CD4-positive, alpha-beta T cell treated with Interleukin-4 for 4 hours (primary cell): ENCODE results near the gene DCAKD.
"Not testable (repeated sequence)": the region's sequence is repeated elsewhere in the genome, so short reads cannot be mapped to it uniquely, and the experiment has no call there.

Source experiments
- DNase-seq: peaks from one replicate; pipeline ENCODE4 v3.0.0-alpha.2; 2020

DCAKD gene

DNA sequence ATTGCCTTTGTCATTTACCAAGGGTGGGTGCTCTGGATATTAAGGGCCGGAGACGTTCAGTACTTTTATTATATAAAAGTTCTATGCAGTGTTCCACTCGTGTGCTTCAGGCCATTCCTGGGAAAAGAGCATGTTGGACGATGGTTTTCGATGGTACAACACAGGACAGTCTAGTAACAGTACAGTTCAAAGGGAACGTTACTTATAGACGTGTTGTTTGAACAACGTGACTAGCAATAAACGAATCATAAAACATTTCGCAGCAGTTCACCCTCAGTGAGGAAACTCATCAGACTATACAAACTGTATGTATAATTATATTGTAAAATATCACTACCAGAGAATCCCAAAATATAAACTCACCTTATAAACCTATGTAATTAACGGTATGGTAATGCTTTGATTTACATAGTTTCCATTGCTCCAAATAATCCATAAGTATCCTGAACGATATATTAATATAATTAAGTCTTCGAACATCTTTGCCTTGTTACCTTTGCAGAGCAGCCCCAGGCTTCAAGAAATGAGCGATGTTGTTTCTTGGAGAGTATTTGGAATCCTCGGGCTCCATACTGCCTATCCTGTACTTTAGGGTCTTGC is 10.3 kb upstream of the DCAKD start:
- no peak for DNase-seq

- peak; percentile 99 for DNase-seq
Observed at GRCh38 chr17:45060797-45061605, 9.6 kb upstream of the DCAKD start, which contains the start of gene NMT1. Gene NMT1 (plus strand): TSS chr17:45061317. CDS start chr17:45061330, 13 bp downstream.

GRCh38 chr17:45060382-45060796 is 9.0 kb upstream of the DCAKD start:
- DNase-seq: no peak

GRCh38 chr17:45052052-45052772 is 780 bp upstream of the DCAKD start:
- DNase-seq: peak; percentile 52

GRCh38 chr17:45051720-45052051 is 254 bp upstream of the DCAKD start:
- not testable (repeated sequence) for DNase-seq

DNA sequence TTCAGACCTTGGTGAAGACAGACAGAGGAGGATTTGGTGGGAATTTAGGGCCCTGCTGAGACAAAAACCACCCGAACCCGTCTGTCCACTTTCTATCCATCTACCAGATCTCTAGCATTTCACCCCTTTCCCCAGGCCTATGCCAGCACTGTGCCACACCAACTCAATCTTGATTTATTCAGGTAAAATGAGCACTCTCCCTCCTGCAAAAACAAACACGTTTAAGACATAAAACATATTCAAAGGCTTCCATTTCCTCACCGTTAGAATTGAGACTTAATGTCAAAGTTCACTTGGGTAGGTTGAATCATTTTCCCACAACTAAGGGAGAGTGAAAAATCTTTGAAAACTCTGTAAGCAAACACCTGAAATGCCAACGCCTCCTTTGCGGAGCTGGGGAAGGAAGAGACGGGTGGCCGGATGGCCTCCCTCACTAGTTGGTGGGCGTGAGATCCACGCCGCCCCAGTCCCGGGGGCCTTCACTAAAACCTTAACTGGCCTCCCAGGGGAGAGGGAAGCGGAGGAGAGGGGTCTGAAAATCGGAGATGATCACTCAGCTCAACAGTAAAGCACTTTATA is 862 bp downstream of the DCAKD start:
- peak; percentile 45 for DNase-seq

DNA sequence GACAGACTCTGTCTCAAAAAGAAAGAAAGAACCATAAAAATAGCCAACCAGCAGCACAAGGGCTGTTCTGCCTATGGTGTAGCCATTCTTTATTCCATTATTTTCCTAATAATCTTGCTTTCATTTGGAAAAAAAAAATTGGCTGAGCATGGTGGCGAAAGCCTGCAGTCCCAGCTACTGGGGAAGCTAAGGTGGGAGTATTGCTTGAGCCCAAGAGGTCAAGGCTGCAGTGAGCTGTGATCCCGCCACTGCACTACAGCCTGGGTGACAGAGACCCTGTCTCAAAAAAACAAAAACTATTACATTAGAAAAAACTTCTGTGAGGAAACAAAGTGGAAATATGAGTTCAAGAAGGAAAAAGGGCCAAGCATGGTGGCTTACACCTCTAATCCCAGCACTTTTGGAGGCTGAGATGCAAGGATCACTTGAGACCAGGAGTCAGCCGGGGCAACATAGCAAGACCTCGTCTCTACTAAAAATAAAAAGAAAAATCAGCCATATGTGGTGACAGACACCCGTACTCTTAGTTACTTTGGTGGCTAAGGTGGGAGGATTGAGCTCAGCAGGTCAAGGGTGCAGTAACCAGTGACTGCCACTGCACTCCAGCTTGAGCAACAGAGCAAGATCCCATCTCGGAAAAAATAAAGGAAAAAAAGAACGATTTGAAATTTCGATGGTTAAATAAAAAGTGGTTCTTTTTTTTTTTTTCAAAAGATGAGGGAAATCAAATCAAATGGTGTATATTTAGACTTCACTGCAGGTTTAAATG is 2.5 kb downstream of the DCAKD start:
- DNase-seq: no peak

DNA sequence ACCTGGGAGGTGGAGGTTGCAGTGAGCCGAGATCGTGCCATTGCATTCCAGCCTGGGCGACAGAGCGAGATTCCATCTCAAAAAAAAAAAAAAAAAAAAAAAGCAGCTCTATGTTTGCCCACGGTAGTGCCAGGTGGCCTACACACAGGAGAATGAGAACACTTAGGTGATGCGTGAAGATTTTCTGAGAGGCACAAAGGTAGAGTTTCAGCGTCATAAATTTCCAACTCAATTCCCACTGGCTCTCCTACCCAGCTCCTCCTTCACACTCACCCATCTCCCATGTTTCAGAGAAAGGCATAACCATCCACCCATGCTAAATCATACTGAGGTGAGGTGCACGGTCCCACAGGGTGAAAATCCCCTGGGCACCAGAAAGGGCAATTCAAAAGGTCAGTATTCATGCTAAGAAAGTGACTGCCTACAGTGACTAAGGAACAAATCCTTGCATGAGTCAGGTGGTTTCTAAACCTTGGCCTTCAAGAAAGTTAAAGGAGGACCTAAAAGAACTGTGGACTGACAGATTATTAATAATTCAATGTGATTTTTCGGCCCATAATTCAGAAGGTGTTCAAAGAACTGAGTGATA is 4.8 kb downstream of the DCAKD start:
- DNase-seq: no peak

DNA sequence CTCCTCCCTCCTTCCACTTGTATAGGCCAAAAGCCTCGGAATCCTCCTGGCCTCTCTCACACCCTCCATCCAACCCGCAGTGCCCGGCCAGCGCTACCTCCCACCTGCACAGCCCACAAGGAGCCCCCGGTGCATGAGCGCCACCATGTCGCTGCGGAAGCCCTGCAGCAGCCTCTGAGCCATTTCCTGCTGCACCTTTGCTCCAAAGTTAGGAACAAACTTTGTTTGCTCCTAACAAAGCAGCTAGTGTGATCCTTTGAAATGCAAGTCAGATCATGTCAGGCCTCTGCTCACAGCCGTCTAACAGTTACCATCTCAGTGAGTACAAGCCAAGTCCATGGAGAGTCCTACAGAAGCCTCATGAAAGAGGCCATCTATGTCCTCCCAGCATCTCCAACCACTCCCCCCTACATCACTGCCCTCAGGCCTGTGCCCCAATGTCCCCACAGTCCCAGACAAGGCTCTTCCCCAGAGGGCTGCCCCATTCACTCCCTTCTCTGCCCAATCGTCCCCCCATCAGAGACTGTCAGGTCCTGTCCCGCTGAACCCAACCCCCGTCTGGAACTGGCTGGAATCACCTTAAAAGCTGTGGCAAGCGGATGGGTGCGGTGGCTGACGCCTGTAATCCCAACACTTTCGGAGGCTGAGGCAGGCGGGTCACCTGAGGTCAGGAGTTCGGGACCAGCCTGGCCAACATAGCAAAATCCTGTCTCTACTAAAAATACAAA is 7.5 kb downstream of the DCAKD start:
- no peak for DNase-seq

DNA sequence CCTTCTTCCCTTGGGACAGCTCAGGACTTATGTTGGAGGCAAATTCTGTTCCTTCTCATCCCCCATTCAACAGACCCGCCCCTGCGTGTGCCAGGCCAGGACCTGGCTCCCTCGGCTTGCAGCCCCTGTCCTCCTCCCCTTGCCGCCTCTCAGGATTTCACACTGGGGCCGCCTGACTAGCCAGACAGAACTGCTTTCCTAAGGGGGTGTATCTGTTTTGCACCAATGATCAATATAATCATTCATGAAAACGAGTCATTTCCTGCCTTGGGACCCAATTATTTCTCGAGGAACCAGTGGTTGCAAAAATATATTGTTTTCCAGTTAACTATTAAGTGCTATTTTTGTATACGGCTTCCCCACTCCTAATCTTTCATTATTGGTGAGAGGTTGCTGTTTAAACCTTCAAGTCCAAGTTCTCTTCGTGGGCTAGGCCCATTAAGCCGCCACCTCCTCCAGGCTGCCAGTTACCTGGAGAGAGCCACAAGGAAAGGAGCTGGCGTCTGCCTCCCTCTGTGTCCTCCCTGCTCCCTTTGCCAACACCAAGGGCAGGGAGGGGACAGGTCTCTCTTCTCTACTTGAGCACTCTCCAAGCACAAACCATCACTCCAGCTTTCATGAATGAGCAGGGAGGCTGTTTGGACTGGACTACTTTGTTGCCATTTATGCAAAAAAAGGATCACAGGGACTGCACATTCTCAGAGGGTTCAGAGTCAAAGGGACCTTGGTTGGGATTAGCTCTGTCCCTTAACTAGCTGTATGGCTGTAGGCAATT is 8.9 kb downstream of the DCAKD start:
- no peak for DNase-seq

- DNase-seq: no peak
Observed at GRCh38 chr17:45040459-45040858, 11.0 kb downstream of the DCAKD start.

- no peak for DNase-seq
Observed at GRCh38 chr17:45038728-45039634, 12.5 kb downstream of the DCAKD start.

GRCh38 chr17:45036691-45037090 is 14.7 kb downstream of the DCAKD start:
- no peak for DNase-seq

GRCh38 chr17:45035848-45036247 is 15.6 kb downstream of the DCAKD start:
- no peak for DNase-seq

- no peak for DNase-seq
Observed at GRCh38 chr17:45034599-45034998, 16.8 kb downstream of the DCAKD start.

DNA sequence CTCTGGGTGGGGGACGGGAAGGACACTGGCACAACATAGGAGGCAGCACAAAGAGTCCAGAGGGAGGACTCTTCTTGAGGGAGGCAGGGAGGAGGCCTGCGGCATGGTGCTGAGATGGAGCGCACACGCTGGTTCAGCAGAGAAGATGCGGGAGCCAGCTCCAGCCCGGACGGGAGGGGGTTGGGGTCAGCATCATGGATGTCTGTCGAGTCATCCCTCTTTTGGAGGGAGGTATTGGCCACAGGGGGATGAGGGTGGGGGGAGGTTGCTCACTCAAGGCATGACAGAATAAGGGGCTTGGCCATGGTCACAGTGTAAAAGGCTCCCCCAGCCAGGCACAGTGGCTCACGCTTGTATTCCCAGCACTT is 19.3 kb downstream of the DCAKD start:
- DNase-seq: no peak

GRCh38 chr17:45031231-45032173 is 19.9 kb downstream of the DCAKD start:
- DNase-seq: no peak

DNA sequence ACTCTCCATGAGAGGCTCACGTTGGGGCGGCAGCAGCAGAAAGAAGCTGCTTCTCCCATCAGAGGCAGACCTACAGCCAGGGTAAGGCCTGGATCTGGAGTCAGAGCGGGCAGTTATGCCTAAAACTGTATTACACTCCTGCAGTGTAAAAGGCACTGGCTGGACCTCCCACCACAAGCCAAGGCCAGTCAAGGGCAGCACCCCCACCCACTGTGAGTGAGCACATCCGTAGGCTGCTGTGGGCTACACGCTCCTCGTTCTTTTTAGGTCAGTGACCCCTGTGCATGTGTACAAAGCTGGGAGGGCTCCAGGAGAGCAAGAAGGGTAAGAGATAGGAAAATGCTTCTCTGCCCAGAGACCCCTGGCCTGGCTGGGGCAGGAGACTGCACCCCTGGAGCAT is 20.7 kb downstream of the DCAKD start:
- no peak for DNase-seq
